Measurements from ENCODE around the gene EGFR.

The EGFR gene

GRCh38 chr7:55198634-55199392, 180.0 kb downstream of the EGFR start:
- no peak for DNase-seq

GRCh38 chr7:55199418-55199817, 180.6 kb downstream of the EGFR start:
- no peak for DNase-seq

DNA sequence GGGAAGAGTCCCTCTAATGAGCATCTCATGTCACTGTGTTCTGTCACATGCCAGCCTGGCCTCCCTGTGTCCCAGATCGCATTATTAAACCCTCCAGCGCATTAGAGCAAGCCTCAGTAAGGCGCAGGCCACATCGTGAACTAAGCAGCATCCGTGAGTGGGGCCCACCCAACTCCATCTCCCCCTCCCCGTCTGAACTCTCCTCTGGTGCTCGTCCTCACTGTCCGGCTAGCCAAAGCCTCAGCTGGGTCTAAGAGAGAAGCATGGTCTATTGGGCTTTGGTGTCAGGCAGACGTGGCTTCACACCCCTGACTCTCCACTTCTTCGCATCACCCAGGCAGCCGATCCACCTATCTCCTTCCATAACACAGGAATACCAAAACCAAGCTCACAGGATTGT, 181.6 kb downstream of the EGFR start:
- no peak for DNase-seq

- DNase-seq = no peak
These were observed 183.5 kb downstream of the EGFR start for GRCh38 chr7:55202150-55202913.

GRCh38 chr7:55203300-55203699, 184.5 kb downstream of the EGFR start:
- no peak for DNase-seq

DNA sequence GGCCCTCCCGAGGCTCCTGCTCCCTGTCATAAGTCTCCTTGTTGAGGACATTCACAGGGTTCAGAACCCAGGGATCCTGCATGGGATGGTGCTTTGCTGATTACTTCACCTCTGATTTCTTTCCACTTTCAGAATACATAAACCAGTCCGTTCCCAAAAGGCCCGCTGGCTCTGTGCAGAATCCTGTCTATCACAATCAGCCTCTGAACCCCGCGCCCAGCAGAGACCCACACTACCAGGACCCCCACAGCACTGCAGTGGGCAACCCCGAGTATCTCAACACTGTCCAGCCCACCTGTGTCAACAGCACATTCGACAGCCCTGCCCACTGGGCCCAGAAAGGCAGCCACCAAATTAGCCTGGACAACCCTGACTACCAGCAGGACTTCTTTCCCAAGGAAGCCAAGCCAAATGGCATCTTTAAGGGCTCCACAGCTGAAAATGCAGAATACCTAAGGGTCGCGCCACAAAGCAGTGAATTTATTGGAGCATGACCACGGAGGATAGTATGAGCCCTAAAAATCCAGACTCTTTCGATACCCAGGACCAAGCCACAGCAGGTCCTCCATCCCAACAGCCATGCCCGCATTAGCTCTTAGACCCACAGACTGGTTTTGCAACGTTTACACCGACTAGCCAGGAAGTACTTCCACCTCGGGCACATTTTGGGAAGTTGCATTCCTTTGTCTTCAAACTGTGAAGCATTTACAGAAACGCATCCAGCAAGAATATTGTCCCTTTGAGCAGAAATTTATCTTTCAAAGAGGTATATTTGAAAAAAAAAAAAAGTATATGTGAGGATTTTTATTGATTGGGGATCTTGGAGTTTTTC, 186.5 kb downstream of the EGFR start:
- DNase-seq = no peak

- no peak for DNase-seq
These were observed 187.6 kb downstream of the EGFR start for GRCh38 chr7:55206235-55207029.

DNA sequence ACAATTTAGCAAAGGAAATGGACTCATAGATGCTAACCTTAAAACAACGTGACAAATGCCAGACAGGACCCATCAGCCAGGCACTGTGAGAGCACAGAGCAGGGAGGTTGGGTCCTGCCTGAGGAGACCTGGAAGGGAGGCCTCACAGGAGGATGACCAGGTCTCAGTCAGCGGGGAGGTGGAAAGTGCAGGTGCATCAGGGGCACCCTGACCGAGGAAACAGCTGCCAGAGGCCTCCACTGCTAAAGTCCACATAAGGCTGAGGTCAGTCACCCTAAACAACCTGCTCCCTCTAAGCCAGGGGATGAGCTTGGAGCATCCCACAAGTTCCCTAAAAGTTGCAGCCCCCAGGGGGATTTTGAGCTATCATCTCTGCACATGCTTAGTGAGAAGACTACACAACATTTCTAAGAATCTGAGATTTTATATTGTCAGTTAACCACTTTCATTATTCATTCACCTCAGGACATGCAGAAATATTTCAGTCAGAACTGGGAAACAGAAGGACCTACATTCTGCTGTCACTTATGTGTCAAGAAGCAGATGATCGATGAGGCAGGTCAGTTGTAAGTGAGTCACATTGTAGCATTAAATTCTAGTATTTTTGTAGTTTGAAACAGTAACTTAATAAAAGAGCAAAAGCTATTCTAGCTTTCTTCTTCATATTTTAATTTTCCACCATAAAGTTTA, 188.8 kb downstream of the EGFR start:
- DNase-seq = no peak

GRCh38 chr7:55209366-55209765, 190.5 kb downstream of the EGFR start:
- no peak for DNase-seq

- DNase-seq = no peak
These were observed 191.4 kb downstream of the EGFR start for GRCh38 chr7:55210176-55210575.

DNA sequence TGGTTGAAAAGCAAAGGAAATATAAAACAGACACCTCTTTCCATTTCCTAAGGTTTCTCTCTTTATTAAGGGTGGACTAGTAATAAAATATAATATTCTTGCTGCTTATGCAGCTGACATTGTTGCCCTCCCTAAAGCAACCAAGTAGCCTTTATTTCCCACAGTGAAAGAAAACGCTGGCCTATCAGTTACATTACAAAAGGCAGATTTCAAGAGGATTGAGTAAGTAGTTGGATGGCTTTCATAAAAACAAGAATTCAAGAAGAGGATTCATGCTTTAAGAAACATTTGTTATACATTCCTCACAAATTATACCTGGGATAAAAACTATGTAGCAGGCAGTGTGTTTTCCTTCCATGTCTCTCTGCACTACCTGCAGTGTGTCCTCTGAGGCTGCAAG, 191.9 kb downstream of the EGFR start:
- DNase-seq = no peak

DNA sequence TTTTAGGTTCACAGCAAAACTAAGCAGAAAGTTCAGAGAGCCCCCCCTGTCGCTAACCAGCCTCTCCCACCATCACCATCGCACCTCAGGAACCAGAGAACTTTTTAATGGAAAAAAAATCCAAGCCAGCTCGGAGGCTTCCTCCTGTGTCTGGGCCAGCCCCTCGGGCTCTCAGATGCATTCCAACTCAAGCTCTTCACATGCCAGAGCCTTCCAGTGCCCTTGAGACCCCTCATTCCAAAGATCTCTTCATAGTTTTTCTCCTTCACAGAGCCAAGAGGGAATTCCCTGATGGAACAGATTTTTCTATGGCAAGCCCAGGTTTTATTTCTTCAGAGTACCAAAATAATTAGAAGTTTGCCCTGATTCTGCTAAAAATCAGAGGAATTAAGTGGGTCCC, 192.9 kb downstream of the EGFR start:
- DNase-seq = no peak

- DNase-seq = no peak
These were observed 193.4 kb downstream of the EGFR start for GRCh38 chr7:55212176-55212575.

DNA sequence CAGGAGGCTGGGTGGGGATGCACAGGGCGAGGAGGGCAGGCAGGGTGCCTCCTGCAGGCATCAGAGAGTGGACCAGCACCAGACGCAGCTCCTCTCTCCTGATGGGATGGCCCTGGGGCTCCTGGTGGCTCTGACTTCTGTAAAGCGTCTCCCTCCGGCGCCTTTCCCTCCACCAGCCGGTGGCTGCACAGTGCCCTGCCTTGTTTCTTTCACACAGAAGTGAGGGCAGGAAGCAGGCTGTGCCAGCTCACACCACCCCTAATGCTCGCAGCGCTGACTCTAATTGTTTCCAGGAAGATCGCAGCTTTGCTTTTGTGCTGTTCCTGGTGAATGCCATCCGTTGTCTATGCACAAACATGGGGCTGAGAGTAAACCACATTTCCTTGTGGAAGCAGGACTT, 194.0 kb downstream of the EGFR start:
- DNase-seq = no peak

- DNase-seq = no peak
These were observed 195.9 kb downstream of the EGFR start for GRCh38 chr7:55214707-55215106.

- no peak for DNase-seq
These were observed 204.2 kb downstream of the EGFR start for GRCh38 chr7:55223023-55223422.

GRCh38 chr7:55224111-55224510, 205.3 kb downstream of the EGFR start:
- DNase-seq = no peak

- DNase-seq = no peak
These were observed 206.0 kb downstream of the EGFR start for GRCh38 chr7:55224810-55225209.

- no peak for DNase-seq
These were observed 211.2 kb downstream of the EGFR start for GRCh38 chr7:55230014-55230413.

GRCh38 chr7:55231736-55232280, 213.0 kb downstream of the EGFR start:
- DNase-seq = no peak

- DNase-seq = no peak
These were observed 214.2 kb downstream of the EGFR start for GRCh38 chr7:55233001-55233400.

- DNase-seq = no peak
These were observed 215.6 kb downstream of the EGFR start for GRCh38 chr7:55234408-55234807.
